Effector memory CD8-positive, alpha-beta T cell (primary cell): ENCODE measurements around the gene ACADS.
"Not testable (repeated sequence)": the region's sequence is repeated elsewhere in the genome, so short reads cannot be mapped to it uniquely, and the experiment has no call there.

Experiments
- ATAC-seq: fragments of 150-1000 bp; cut with Tn5 transposase; replicated peaks from 2 replicates; pipeline ENCODE4 v1.10.0; 2021; ENCODE audit warnings: mild to moderate bottlenecking, moderate library complexity
- DNase-seq, 3 experiments: peaks; one replicate each; pipeline ENCODE4 v3.0.0; 2021
- H3K27ac Mint-ChIP-seq, 2 donors: one replicate each; pipeline ENCODE4 v1.8.0; 2022; ENCODE audit warnings: mild to moderate bottlenecking in 2 of 2, mixed read lengths in 2 of 2, moderate library complexity in 2 of 2
- H3K27me3 Mint-ChIP-seq, 2 donors: one replicate each; pipeline ENCODE4 v1.8.0; 2022; ENCODE audit warnings: mixed read lengths in 2 of 2
- H3K36me3 Mint-ChIP-seq: one replicate; pipeline ENCODE4 v1.8.0; 2022; ENCODE audit warnings: mild to moderate bottlenecking, moderate library complexity, mixed read lengths; ENCODE audit not compliant: insufficient read depth
- H3K4me1 Mint-ChIP-seq, 2 donors: one replicate each; pipeline ENCODE4 v1.8.0; 2022; ENCODE audit warnings: low read depth in 2 of 2, mixed read lengths in 2 of 2
- H3K4me3 Mint-ChIP-seq, 2 donors: one replicate each; pipeline ENCODE4 v1.8.0; 2022; ENCODE audit warnings: mild to moderate bottlenecking in 2 of 2, mixed read lengths in 2 of 2, moderate library complexity in 2 of 2
- H3K9me3 Mint-ChIP-seq, 2 donors: one replicate each; pipeline ENCODE4 v1.8.0; 2022; ENCODE audit warnings: mixed read lengths in 2 of 2

The ACADS gene

DNA sequence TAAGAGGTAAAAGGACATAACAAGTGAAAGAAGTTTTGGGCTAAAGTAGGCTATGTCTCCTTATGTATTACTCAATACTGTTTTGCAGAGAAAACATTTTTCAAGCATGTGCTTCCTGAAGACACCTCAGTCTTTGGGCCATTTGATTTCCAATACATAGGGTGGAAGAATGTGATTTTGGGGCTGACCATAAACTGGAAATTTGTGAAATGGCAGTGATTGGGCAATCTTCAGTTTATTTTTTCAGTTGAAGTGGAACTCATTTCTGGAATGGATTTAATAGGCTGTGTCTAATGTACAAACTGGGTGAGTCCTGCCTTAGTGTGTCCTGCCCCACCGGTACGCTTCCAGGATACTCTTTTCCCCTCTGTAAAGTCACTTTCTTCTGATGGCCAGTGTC, 2.8 kb upstream of the ACADS start:
- Mint-ChIP-seq H3K27me3 (no peaks in the 10 kb centered on the region), H3K36me3 (peaks cover 20% of the 10 kb centered on the region), H3K27ac (no peak overlapping the region), H3K4me1 (peaks cover 18 to 19% of the 10 kb centered on the region in 2 donors), H3K4me3 (no peak overlapping the region), H3K9me3 (no peaks in the 10 kb centered on the region)
- ATAC-seq (no peak), DNase-seq (no peak)

DNA sequence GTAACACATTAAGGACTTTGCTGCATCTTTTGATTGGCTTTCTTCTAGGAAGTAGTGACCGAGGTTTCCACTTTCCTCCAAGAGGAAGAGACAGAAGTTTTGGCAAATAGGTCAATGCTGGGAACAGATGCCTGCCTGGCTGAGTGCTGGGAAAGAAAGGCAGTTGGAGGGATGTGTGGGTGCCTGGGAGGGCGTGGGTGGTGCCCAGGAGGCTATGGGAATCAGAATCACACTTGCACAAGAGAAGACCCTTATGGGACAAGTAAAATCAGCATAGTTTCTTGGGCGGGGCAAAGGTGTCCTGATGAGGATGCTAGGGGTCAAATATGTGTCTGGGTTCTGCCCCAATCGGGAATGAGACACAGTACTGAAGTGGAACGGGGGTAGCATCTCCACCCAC, 906 bp upstream of the ACADS start:
- no peaks in the 10 kb centered on the region for H3K27me3 Mint-ChIP-seq
- peaks cover 8% of the 10 kb centered on the region for H3K36me3 Mint-ChIP-seq
- ATAC-seq (no peak), DNase-seq (no peak)
- H3K4me3 Mint-ChIP-seq: peak overlapping the region; percentile 89 to 91
- H3K4me1 Mint-ChIP-seq: peaks cover 15 to 18% of the 10 kb centered on the region in 2 donors
- H3K9me3 Mint-ChIP-seq: no peaks in the 10 kb centered on the region
- H3K27ac Mint-ChIP-seq: no peak overlapping the region

DNA sequence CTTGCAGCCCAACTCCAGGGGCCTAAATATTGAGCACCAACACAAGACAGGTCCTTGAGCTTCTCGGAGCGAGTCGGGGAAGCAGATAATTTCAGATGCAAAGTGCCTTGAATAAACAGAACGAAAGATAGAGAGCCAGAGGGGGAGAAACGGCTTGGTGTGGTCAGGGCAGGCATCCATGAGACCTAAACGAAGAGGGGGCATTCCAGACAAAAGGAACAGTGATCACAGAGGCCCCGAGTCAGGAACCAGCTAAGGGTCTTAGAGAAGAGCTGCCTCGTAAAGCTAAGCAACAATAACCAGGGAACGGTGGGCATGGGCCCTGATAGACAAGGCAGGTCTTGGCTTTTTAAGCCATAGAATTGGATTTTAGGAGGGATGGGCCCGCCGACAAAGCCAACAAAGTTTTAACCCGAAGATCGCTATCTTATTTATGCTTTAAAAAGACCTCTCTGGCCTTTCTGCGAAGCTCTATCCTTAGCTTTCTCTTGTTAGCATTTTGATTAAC, 421 bp upstream of the ACADS start:
- H3K27ac Mint-ChIP-seq: peak overlapping the region in 1 of 2 donors; percentile 92
- no peak for DNase-seq
- H3K4me1 Mint-ChIP-seq: peaks cover 15 to 18% of the 10 kb centered on the region in 2 donors
- H3K27me3 Mint-ChIP-seq: no peaks in the 10 kb centered on the region
- no peak for ATAC-seq
- H3K9me3 Mint-ChIP-seq: no peaks in the 10 kb centered on the region
- H3K36me3 Mint-ChIP-seq: peaks cover 7% of the 10 kb centered on the region
- H3K4me3 Mint-ChIP-seq: peak overlapping the region; percentile 89 to 91

DNA sequence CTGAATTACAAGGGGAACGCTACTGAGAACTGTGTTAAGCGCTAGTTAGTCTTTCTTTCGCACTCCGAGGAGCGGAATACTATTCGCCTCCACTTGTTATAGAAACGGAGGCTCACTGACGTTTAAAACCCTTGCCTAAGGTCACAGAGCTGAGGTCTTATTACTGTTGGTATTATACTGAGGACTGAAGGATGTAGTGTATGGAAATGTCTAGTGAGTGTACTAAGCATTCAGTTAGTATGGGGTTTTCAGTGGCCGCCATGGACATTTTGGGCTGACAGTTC, 826 bp downstream of the ACADS start:
- peaks cover 4% of the 10 kb centered on the region for H3K36me3 Mint-ChIP-seq
- no peaks in the 10 kb centered on the region for H3K27me3 Mint-ChIP-seq
- H3K27ac Mint-ChIP-seq: peak overlapping the region; percentile 69 to 92
- ATAC-seq (no peak), DNase-seq (no peak)
- peaks cover 15 to 18% of the 10 kb centered on the region in 2 donors for H3K4me1 Mint-ChIP-seq
- H3K4me3 Mint-ChIP-seq: peak overlapping the region; percentile 89 to 91
- H3K9me3 Mint-ChIP-seq: no peaks in the 10 kb centered on the region

DNA sequence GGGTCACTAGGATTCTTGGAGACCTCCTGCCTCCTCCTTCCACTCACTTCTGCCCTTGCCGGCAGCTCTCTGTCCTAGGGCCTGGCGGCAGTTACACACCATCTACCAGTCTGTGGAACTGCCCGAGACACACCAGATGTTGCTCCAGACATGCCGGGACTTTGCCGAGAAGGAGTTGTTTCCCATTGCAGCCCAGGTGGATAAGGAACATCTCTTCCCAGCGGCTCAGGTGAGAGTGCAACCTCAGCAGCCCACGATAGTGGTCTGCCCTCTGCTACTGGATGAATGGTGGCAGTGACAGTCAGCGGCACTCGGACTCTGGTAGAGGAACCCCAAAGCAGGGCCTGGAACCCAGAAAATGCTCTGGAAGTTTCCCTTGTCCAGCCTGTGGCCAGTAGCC, 1.3 kb downstream of the ACADS start:
- Mint-ChIP-seq H3K4me1 (peaks cover 15 to 18% of the 10 kb centered on the region in 2 donors), H3K9me3 (no peaks in the 10 kb centered on the region), H3K4me3 (peak overlapping the region; percentile 6 to 89), H3K36me3 (peaks cover 4% of the 10 kb centered on the region), H3K27me3 (no peaks in the 10 kb centered on the region), H3K27ac (no peak overlapping the region)
- DNase-seq (no peak), ATAC-seq (no peak)

DNA sequence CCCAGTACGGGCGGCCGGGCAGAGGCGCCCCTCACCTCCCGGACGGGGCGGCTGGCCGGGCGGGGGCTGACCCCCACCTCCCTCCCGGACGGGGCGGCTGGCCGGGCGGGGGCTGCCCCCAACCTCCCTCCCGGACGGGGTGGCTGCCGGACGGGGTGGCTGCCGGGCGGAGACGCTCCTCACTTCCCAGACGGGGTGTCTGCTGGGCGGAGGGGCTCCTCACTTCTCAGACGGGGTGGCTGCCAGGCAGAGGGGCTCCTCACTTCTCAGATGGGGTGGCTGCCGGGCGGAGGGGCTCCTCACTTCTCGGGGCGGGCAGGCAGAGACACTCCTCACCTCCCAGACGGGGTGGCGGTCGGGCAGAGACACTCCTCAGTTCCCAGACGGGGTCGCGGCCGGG, 6.6 kb downstream of the ACADS start:
- DNase-seq, H3K9me3 Mint-ChIP-seq, H3K27ac Mint-ChIP-seq, ATAC-seq, H3K27me3 Mint-ChIP-seq, H3K4me3 Mint-ChIP-seq, H3K4me1 Mint-ChIP-seq: not testable (repeated sequence)
- H3K36me3 Mint-ChIP-seq: peaks cover 10% of the 10 kb centered on the region

DNA sequence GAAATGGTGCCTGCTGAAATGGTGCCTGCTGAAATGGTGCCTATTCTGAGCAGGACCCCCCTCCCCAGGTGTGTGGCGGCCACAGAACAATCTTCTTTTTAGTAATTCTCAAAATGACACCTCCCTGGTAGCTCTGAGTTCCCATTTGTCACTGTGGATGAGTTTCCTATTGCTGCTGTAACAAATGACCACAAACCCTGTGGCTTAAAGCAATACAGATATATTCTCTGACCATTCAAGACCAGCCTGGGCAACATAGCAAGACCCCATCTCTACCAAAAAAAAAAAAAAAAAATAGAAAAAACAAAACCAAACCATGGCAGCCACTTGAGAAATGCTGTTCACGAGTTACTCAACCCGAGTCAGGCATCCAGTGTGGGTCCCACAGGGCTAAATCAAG, 7.9 kb downstream of the ACADS start:
- no peak overlapping the region for H3K4me3 Mint-ChIP-seq
- peak overlapping the region in 1 of 2 donors; percentile 59 for H3K27ac Mint-ChIP-seq
- ATAC-seq (no peak), DNase-seq (no peak)
- no peaks in the 10 kb centered on the region for H3K9me3 Mint-ChIP-seq
- peaks cover 8% of the 10 kb centered on the region for H3K36me3 Mint-ChIP-seq
- no peaks in the 10 kb centered on the region for H3K27me3 Mint-ChIP-seq
- H3K4me1 Mint-ChIP-seq: peaks cover 0 to 3% of the 10 kb centered on the region in 2 donors

DNA sequence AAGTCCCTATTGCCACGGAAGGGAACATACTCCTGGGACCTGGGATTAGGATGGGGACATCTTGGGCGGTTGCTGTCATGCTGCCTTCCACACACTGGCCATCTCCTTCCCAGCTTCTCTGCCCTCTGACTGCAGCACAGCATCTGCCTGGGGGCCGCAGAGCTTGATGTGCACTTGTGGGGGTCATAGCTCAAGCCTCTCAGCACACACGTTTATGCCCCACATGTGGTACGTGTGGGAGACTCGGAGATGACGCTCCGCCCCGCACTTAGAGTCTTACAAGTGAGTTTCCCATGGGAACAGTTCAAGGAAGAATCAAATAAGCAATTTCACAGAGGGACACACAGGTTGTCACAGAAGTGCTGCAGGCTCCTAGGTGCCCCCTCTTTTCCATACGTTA, 8.6 kb downstream of the ACADS start:
- H3K36me3 Mint-ChIP-seq: peaks cover 6% of the 10 kb centered on the region
- no peaks in the 10 kb centered on the region for H3K27me3 Mint-ChIP-seq
- no peaks in the 10 kb centered on the region for H3K9me3 Mint-ChIP-seq
- ATAC-seq: no peak
- H3K4me1 Mint-ChIP-seq: peaks cover 0 to 3% of the 10 kb centered on the region in 2 donors
- peak overlapping the region in 1 of 2 donors; percentile 42 for H3K27ac Mint-ChIP-seq
- H3K4me3 Mint-ChIP-seq: no peak overlapping the region
- no peak for DNase-seq

DNA sequence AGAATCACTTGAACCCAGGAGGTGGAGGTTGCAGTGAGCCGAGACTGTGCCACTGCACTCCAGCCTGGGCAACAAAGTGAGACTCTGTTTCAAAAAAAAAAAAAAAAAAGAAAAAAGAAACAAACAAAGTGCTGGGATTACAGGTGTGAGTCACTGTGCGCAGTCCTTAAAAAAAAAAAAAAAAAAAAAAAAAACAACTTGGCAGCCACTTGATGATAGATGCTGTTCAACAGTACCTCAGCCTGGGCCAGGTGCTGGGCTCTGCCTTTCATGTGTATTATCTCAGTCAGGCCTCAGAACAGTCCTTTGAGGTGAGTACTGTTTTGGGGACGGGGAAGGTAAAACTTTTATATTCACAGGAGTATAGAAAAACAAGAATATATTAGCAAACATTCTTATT, 9.6 kb downstream of the ACADS start:
- no peak for ATAC-seq
- no peak for DNase-seq
- H3K4me3 Mint-ChIP-seq: no peak overlapping the region
- H3K4me1 Mint-ChIP-seq: peaks cover 0 to 3% of the 10 kb centered on the region in 2 donors
- H3K36me3 Mint-ChIP-seq: peaks cover 6% of the 10 kb centered on the region
- no peak overlapping the region for H3K27ac Mint-ChIP-seq
- H3K27me3 Mint-ChIP-seq: no peaks in the 10 kb centered on the region
- no peaks in the 10 kb centered on the region for H3K9me3 Mint-ChIP-seq

DNA sequence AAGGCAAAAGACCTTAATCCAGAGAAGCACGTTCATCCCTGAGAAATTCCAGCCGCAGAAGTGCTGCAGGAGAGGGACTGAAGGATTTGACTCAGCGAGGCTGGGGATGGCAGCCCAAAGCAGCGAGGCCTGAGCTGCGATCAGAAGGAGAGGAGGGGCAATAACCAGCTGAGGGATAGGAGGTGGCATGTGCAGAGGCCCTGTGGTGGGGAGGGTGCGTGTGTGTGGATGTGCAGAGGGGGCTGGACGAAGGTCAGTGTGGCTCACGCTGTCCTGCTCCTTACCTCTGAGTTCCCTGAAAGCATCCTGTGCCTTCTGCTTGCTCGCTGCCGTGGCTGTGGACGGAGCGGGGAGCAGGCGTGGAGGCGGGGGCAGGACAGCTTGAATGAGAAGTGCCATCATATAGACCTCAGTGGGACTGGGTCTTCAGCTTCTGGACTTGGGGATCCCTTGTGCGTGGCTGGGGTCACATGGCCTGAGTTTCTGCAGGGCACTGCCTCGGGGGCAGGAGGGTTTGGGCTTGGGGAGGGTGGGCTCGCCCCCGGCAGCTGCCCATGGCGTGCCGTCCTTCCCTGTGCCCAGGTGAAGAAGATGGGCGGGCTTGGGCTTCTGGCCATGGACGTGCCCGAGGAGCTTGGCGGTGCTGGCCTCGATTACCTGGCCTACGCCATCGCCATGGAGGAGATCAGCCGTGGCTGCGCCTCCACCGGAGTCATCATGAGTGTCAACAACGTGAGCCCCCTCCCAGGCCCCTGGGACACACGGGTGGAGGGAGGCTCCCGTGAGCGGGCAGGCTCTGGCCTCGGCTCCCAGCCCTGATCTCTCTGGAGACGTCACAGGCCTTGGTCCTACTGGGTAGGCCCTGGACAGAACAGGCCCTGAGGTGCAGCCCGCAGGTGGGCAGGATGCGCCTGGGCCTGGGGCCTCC, 11.0 kb downstream of the ACADS start:
- H3K27me3 Mint-ChIP-seq: no peaks in the 10 kb centered on the region
- ATAC-seq (no peak), DNase-seq (no peak)
- peaks cover 6% of the 10 kb centered on the region for H3K36me3 Mint-ChIP-seq
- H3K27ac Mint-ChIP-seq: peak overlapping the region in 1 of 2 donors; percentile 26
- H3K9me3 Mint-ChIP-seq: no peaks in the 10 kb centered on the region
- peaks cover 0 to 3% of the 10 kb centered on the region in 2 donors for H3K4me1 Mint-ChIP-seq
- H3K4me3 Mint-ChIP-seq: no peak overlapping the region

DNA sequence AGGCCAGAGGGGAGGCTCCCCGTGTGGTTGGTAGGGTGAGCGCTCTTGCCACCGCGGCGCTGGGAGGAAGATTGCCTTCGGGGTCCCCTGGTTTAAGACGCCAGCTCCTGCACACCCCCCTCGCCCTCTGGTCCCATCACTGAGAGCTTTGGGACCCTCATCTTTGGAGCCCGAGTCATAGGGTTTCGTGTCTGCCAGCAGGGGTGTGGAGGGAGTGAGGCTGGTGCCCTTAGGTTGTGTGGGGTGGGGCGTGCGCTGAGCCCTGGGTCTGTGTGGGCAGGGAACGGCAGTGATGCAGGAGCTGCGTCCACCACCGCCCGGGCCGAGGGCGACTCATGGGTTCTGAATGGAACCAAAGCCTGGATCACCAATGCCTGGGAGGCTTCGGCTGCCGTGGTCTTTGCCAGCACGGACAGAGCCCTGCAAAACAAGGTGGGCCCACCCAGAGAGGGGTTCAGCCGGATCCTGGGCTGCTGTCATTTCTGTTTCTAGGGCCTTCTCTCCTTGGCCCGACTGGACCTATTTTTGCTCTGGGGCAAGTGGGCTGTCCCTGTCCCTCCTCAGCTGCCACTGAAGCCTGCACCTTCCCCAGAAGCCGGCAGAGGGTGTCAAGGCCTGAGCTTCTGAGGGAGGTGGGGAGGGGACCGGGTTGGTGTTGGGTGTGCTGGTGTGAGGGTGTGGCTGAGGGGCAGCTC, 12.1 kb downstream of the ACADS start:
- ATAC-seq (no peak), DNase-seq (no peak)
- Mint-ChIP-seq H3K36me3 (peaks cover 6% of the 10 kb centered on the region), H3K27ac (no peak overlapping the region), H3K9me3 (no peaks in the 10 kb centered on the region), H3K4me3 (no peak overlapping the region), H3K4me1 (peaks cover 0 to 3% of the 10 kb centered on the region in 2 donors), H3K27me3 (no peaks in the 10 kb centered on the region)

DNA sequence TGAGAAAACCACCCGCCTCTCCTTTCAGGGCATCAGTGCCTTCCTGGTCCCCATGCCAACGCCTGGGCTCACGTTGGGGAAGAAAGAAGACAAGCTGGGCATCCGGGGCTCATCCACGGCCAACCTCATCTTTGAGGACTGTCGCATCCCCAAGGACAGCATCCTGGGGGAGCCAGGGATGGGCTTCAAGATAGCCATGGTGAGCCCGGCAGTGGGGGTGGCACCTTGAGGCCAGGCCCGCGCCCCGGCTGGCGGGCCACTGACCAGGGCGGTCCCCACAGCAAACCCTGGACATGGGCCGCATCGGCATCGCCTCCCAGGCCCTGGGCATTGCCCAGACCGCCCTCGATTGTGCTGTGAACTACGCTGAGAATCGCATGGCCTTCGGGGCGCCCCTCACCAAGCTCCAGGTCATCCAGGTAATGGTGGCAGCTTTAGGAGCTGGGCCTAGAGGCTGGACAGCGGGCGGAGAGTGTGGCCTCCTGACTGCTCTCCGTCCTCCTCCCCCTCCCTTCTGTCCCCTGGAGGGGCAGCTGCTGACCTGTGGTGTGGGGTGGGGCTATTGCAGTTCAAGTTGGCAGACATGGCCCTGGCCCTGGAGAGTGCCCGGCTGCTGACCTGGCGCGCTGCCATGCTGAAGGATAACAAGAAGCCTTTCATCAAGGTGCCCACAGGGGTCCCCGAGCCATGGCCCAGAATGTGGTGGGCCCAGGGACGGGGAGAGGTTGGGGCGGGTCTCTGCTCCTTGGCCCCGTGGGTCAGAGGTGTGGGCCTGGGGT, 12.8 kb downstream of the ACADS start:
- no peaks in the 10 kb centered on the region for H3K9me3 Mint-ChIP-seq
- DNase-seq: no peak
- H3K4me1 Mint-ChIP-seq: peaks cover 0 to 3% of the 10 kb centered on the region in 2 donors
- no peak for ATAC-seq
- peaks cover 6% of the 10 kb centered on the region for H3K36me3 Mint-ChIP-seq
- no peaks in the 10 kb centered on the region for H3K27me3 Mint-ChIP-seq
- no peak overlapping the region for H3K4me3 Mint-ChIP-seq
- H3K27ac Mint-ChIP-seq: no peak overlapping the region

DNA sequence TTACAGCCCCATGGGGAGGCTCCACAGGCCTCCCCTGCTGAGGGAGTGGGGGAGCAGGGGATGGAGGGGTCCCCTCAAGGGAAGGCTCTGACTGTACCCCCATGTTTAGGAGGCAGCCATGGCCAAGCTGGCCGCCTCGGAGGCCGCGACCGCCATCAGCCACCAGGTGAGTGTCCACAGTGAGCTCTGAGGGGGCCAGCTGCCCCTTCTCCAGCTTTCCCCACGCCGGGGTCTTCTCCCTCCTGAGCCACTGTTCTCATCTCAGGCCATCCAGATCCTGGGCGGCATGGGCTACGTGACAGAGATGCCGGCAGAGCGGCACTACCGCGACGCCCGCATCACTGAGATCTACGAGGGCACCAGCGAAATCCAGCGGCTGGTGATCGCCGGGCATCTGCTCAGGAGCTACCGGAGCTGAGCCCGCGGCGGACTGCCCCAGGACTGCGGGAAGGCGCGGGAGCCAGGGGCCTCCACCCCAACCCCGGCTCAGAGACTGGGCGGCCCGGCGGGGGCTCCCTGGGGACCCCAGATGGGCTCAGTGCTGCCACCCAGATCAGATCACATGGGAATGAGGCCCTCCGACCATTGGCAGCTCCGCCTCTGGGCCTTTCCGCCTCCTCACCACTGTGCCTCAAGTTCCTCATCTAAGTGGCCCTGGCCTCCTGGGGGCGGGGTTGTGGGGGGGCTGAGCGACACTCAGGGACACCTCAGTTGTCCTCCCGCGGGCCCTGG, 13.6 kb downstream of the ACADS start:
- ATAC-seq (no peak), DNase-seq (no peak)
- H3K27ac Mint-ChIP-seq: no peak overlapping the region
- H3K36me3 Mint-ChIP-seq: peaks cover 2% of the 10 kb centered on the region
- no peaks in the 10 kb centered on the region for H3K27me3 Mint-ChIP-seq
- no peak overlapping the region for H3K4me3 Mint-ChIP-seq
- H3K9me3 Mint-ChIP-seq: no peaks in the 10 kb centered on the region
- peaks cover 0 to 3% of the 10 kb centered on the region in 2 donors for H3K4me1 Mint-ChIP-seq
